GM04504 (cell line): ENCODE data around the gene TRMT112.
A peak's percentile ranks its signal among the peaks of the same experiment; 100 is the strongest.

Source experiments
- DNase-seq: peaks from one replicate; pipeline ENCODE4 v3.0.0-alpha.2; 2012; ENCODE audit warnings: low read depth

TRMT112 gene

GRCh38 chr11:64317325-64317960 lies at the start of gene TRMT112:
Gene TRMT112 (minus strand): TSS chr11:64317559. CDS start chr11:64317526, 33 bp downstream.
- peak; percentile 92 for DNase-seq

GRCh38 chr11:64366751-64367150 lies 49.4 kb upstream of the TRMT112 start:
- DNase-seq: no peak

GRCh38 chr11:64364911-64365310 lies 47.6 kb upstream of the TRMT112 start:
- DNase-seq: no peak

GRCh38 chr11:64364435-64364834 lies 47.1 kb upstream of the TRMT112 start:
- no peak for DNase-seq

- no peak for DNase-seq
These were observed 45.0 kb upstream of the TRMT112 start for GRCh38 chr11:64362339-64362738.

GRCh38 chr11:64361659-64362058 lies 44.3 kb upstream of the TRMT112 start:
- DNase-seq: no peak

- no peak for DNase-seq
These were observed 43.1 kb upstream of the TRMT112 start for GRCh38 chr11:64360448-64360921.

GRCh38 chr11:64359712-64360445 lies 42.5 kb upstream of the TRMT112 start:
- DNase-seq: no peak

GRCh38 chr11:64358907-64359711 lies 41.8 kb upstream of the TRMT112 start, which contains the start of gene RPS6KA4:
Gene RPS6KA4 (plus strand): TSS chr11:64359162. CDS start chr11:64359236, 74 bp downstream.
- peak; percentile 46 for DNase-seq

- DNase-seq: no peak
These were observed 41.2 kb upstream of the TRMT112 start for GRCh38 chr11:64358536-64358906.

GRCh38 chr11:64357904-64358535 lies 40.7 kb upstream of the TRMT112 start:
- DNase-seq: no peak

GRCh38 chr11:64357446-64357845 lies 40.1 kb upstream of the TRMT112 start:
- no peak for DNase-seq

GRCh38 chr11:64356498-64357411 lies 39.4 kb upstream of the TRMT112 start:
- no peak for DNase-seq

- DNase-seq: peak; percentile 52
These were observed 38.0 kb upstream of the TRMT112 start for GRCh38 chr11:64355078-64355940.

- no peak for DNase-seq
These were observed 36.6 kb upstream of the TRMT112 start for GRCh38 chr11:64353715-64354506.

- no peak for DNase-seq
These were observed 35.8 kb upstream of the TRMT112 start for GRCh38 chr11:64352995-64353714.

- no peak for DNase-seq
These were observed 35.0 kb upstream of the TRMT112 start for GRCh38 chr11:64352099-64352994.
